ENCODE measurements around the gene KCNH2. TPM values are rescaled to one million over a fixed set of nuclear protein-coding genes. Genes with fewer than 3 reads are reported as not detected.
A peak's percentile ranks its signal among the peaks of the same experiment; 100 is the strongest.

KCNH2 gene
- total RNA-seq, 4 donors from 2014 or later, result 2.4 to 8.5 (median 3.4) TPM

GRCh38 chr7:150927956-150928344 lies 50.2 kb downstream of the KCNH2 start:
- DNase-seq, result no peak
- Histone ChIP-seq H3K9me3 (no peaks in the 10 kb centered on the region), H3K27ac (no peak overlapping the region), H3K27me3 (no peaks in the 10 kb centered on the region), H3K4me3 (no peak overlapping the region), H3K4me1 (peaks cover 0 to 6% (median 1%) of the 10 kb centered on the region in 4 donors), H3K36me3 (no peaks in the 10 kb centered on the region)
- no peak for TF ChIP-seq POLR2A (IDR thresholded peaks at IDR 0.05)
- no peak for TF ChIP-seq CTCF (IDR thresholded peaks at IDR 0.05)

GRCh38 chr7:150927157-150927955 lies 50.8 kb downstream of the KCNH2 start:
- Histone ChIP-seq H3K4me3 (no peak overlapping the region), H3K9me3 (no peaks in the 10 kb centered on the region), H3K27ac (no peak overlapping the region), H3K36me3 (no peaks in the 10 kb centered on the region), H3K27me3 (no peaks in the 10 kb centered on the region), H3K4me1 (peaks cover 0 to 6% (median 1%) of the 10 kb centered on the region in 4 donors)
- TF ChIP-seq POLR2A (IDR thresholded peaks at IDR 0.05) (no peak), CTCF (IDR thresholded peaks at IDR 0.05) (no peak)
- peak in 1 of 3 donors; percentile 13 for DNase-seq

GRCh38 chr7:150926066-150926465 lies 52.1 kb downstream of the KCNH2 start:
- peak in 1 of 3 donors; percentile 10 for DNase-seq
- no peaks in the 10 kb centered on the region for H3K27me3 ChIP-seq
- TF ChIP-seq CTCF (IDR thresholded peaks at IDR 0.05), result no peak
- TF ChIP-seq POLR2A (IDR thresholded peaks at IDR 0.05), result no peak
- peaks cover 0 to 6% (median 1%) of the 10 kb centered on the region in 4 donors for H3K4me1 ChIP-seq
- H3K4me3 ChIP-seq, result no peak overlapping the region
- no peaks in the 10 kb centered on the region for H3K9me3 ChIP-seq
- no peaks in the 10 kb centered on the region for H3K36me3 ChIP-seq
- H3K27ac ChIP-seq, result no peak overlapping the region

- no peak overlapping the region for H3K27ac ChIP-seq
- H3K9me3 ChIP-seq, result no peaks in the 10 kb centered on the region
- no peak for TF ChIP-seq POLR2A (IDR thresholded peaks at IDR 0.05)
- no peak for TF ChIP-seq CTCF (IDR thresholded peaks at IDR 0.05)
- no peaks in the 10 kb centered on the region for H3K36me3 ChIP-seq
- H3K4me3 ChIP-seq, result no peak overlapping the region
- no peaks in the 10 kb centered on the region for H3K27me3 ChIP-seq
- peaks cover 0 to 6% (median 1%) of the 10 kb centered on the region in 4 donors for H3K4me1 ChIP-seq
- DNase-seq, result peak in 1 of 3 donors; percentile 47
These were observed 53.7 kb downstream of the KCNH2 start for GRCh38 chr7:150924369-150924781.

GRCh38 chr7:150923802-150924201 lies 54.3 kb downstream of the KCNH2 start:
- Histone ChIP-seq H3K27ac (no peak overlapping the region), H3K9me3 (no peaks in the 10 kb centered on the region), H3K4me3 (no peak overlapping the region), H3K27me3 (no peaks in the 10 kb centered on the region), H3K4me1 (peaks cover 0 to 9% (median 1%) of the 10 kb centered on the region in 4 donors), H3K36me3 (no peaks in the 10 kb centered on the region)
- TF ChIP-seq CTCF (IDR thresholded peaks at IDR 0.05) (no peak), POLR2A (IDR thresholded peaks at IDR 0.05) (no peak)
- no peak for DNase-seq
